ENCODE data around the gene MTRF1L.
"Not testable (repeated sequence)": the region's sequence is repeated elsewhere in the genome, so short reads cannot be mapped to it uniquely, and the experiment has no call there.

MTRF1L gene

GRCh38 chr6:152981989-152982903, 20.3 kb downstream of the MTRF1L start:
- Histone ChIP-seq H3K4me1 (ENCODE audit: control insufficient read depth, insufficient read depth, low read length) (peaks cover 30% of the 10 kb centered on the region), H3K4me2 (ENCODE audit: low read length) (peak overlapping the region; percentile 91), H3K36me3 (ENCODE audit: insufficient read depth, low read length) (peaks cover 6% of the 10 kb centered on the region), H3K4me3 (ENCODE audit: low read length) (peak overlapping the region; percentile 91), H3K27me3 (ENCODE audit: control insufficient read depth, insufficient read depth, low read length) (no peaks in the 10 kb centered on the region), H3K9me3 (replicated peaks; ENCODE audit: low read length) (no peaks in the 10 kb centered on the region), H3K9ac (ENCODE audit: low read depth, low read length) (peak overlapping the region; percentile 74)

DNA sequence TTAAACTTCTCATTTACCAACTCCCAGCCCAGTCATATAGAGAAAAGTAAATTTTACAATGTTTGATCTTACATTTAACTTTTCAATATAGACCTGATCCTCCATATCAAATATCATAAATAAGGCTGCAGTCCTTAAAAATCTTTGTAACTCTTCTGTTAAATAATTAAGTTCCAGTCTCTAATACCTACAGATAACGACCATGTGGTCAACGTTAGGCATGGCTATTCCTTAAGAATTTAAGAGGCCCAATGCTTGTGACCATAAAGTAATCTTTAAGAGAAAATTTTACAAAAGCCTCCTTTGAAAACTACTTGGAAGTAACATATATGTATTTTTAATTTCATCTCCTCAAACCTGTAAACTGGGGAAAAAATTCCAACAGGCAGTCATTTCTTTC, 21.3 kb downstream of the MTRF1L start:
- Histone ChIP-seq H3K4me2 (ENCODE audit: low read length) (peak overlapping the region; percentile 91), H3K4me1 (ENCODE audit: control insufficient read depth, insufficient read depth, low read length) (peaks cover 30% of the 10 kb centered on the region), H3K9ac (ENCODE audit: low read depth, low read length) (peak overlapping the region; percentile 74), H3K36me3 (ENCODE audit: insufficient read depth, low read length) (peaks cover 16% of the 10 kb centered on the region), H3K9me3 (replicated peaks; ENCODE audit: low read length) (no peaks in the 10 kb centered on the region), H3K27me3 (ENCODE audit: control insufficient read depth, insufficient read depth, low read length) (no peaks in the 10 kb centered on the region), H3K4me3 (ENCODE audit: low read length) (peak overlapping the region; percentile 91)

GRCh38 chr6:152980656-152981055, 21.9 kb downstream of the MTRF1L start:
- H3K4me3 ChIP-seq (ENCODE audit: low read length): peak overlapping the region; percentile 91

DNA sequence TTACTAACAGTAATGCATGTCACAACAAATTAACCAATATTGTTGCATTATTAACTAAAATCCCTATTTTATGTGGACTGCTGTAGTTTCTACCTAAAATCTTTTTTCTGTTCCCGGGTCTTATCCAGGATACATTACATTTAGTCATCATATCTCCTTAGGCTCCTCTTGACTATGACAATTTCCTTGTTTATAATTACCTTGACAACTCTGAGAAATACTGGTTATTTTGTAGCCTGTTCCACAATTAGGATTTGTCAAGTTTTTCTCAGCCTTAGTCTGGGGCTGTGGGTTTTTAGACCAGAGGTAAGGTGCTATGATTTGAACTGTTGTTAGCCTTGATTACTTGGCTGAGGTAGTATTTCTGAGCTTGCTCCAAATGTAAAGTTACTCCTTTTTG, 23.4 kb downstream of the MTRF1L start:
- peak overlapping the region; percentile 91 for H3K4me2 ChIP-seq (ENCODE audit: low read length)
- no peak overlapping the region for H3K9ac ChIP-seq (ENCODE audit: low read depth, low read length)
- H3K36me3 ChIP-seq (ENCODE audit: insufficient read depth, low read length): peaks cover 29% of the 10 kb centered on the region
- peak overlapping the region; percentile 33 for H3K4me3 ChIP-seq (ENCODE audit: low read length)
- no peaks in the 10 kb centered on the region for H3K27me3 ChIP-seq (ENCODE audit: control insufficient read depth, insufficient read depth, low read length)
- no peaks in the 10 kb centered on the region for H3K9me3 ChIP-seq (replicated peaks; ENCODE audit: low read length)
- peaks cover 21% of the 10 kb centered on the region for H3K4me1 ChIP-seq (ENCODE audit: control insufficient read depth, insufficient read depth, low read length)

More at GRCh38 chr6:152980656-152981055, 21.9 kb downstream of the MTRF1L start:
- Histone ChIP-seq H3K4me1 (ENCODE audit: control insufficient read depth, insufficient read depth, low read length) (peaks cover 30% of the 10 kb centered on the region), H3K9me3 (replicated peaks; ENCODE audit: low read length) (no peaks in the 10 kb centered on the region), H3K27me3 (ENCODE audit: control insufficient read depth, insufficient read depth, low read length) (no peaks in the 10 kb centered on the region), H3K9ac (ENCODE audit: low read depth, low read length) (peak overlapping the region; percentile 74), H3K4me2 (ENCODE audit: low read length) (peak overlapping the region; percentile 91), H3K36me3 (ENCODE audit: insufficient read depth, low read length) (peaks cover 17% of the 10 kb centered on the region)

DNA sequence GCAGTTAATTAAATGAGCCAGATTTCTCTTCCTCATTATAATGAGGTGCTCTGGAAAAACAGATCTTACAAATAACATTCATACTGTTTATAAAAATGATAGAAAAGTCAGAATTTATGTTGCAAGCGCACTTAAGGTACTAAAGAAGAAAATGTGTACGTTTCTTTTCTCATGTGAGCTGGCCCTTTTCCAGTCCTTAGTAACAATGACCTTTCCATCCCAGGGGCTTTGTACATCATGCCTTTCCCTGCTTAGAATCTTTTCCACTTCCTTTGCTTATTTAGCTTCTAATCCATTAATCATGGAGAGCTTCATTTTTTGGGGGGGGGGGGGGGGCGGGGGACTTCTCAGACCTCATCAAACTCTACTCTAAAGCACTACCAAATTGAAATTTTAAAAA, 24.5 kb downstream of the MTRF1L start:
- Histone ChIP-seq H3K4me2 (ENCODE audit: low read length) (no peak overlapping the region), H3K9me3 (replicated peaks; ENCODE audit: low read length) (no peaks in the 10 kb centered on the region), H3K4me1 (ENCODE audit: control insufficient read depth, insufficient read depth, low read length) (peaks cover 21% of the 10 kb centered on the region), H3K9ac (ENCODE audit: low read depth, low read length) (no peak overlapping the region), H3K27me3 (ENCODE audit: control insufficient read depth, insufficient read depth, low read length) (no peaks in the 10 kb centered on the region), H3K36me3 (ENCODE audit: insufficient read depth, low read length) (peaks cover 35% of the 10 kb centered on the region), H3K4me3 (ENCODE audit: low read length) (no peak overlapping the region)

DNA sequence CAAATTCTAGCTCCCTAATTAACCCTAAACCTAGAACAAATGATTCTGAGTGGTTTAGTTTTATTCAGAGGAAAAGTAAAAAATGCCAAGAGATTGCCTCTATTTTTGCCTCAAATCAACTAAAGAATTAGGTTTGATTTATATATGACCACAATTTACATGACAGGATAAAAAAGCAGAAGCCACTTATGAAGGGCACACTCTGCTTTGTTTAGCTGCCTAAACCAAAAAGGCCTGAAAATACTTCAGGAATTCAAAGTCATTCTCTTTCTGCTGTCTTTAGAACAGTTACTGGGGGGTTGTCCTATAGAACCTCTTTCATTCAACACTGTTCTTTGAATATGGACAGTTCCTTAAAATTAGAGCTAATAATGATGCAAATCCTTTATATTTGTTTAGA, 25.0 kb downstream of the MTRF1L start:
- Histone ChIP-seq H3K27me3 (ENCODE audit: control insufficient read depth, insufficient read depth, low read length) (no peaks in the 10 kb centered on the region), H3K36me3 (ENCODE audit: insufficient read depth, low read length) (peaks cover 38% of the 10 kb centered on the region), H3K4me1 (ENCODE audit: control insufficient read depth, insufficient read depth, low read length) (peaks cover 21% of the 10 kb centered on the region), H3K9me3 (replicated peaks; ENCODE audit: low read length) (no peaks in the 10 kb centered on the region), H3K9ac (ENCODE audit: low read depth, low read length) (no peak overlapping the region), H3K4me2 (ENCODE audit: low read length) (no peak overlapping the region), H3K4me3 (ENCODE audit: low read length) (no peak overlapping the region)

GRCh38 chr6:152976749-152977148, 25.8 kb downstream of the MTRF1L start:
- no peak overlapping the region for H3K4me2 ChIP-seq (ENCODE audit: low read length)
- H3K4me3 ChIP-seq (ENCODE audit: low read length): no peak overlapping the region
- no peak overlapping the region for H3K9ac ChIP-seq (ENCODE audit: low read depth, low read length)
- no peaks in the 10 kb centered on the region for H3K9me3 ChIP-seq (replicated peaks; ENCODE audit: low read length)
- H3K36me3 ChIP-seq (ENCODE audit: insufficient read depth, low read length): peaks cover 47% of the 10 kb centered on the region
- H3K4me1 ChIP-seq (ENCODE audit: control insufficient read depth, insufficient read depth, low read length): peaks cover 21% of the 10 kb centered on the region
- H3K27me3 ChIP-seq (ENCODE audit: control insufficient read depth, insufficient read depth, low read length): no peaks in the 10 kb centered on the region

GRCh38 chr6:152975204-152975915, 27.1 kb downstream of the MTRF1L start:
- no peak overlapping the region for H3K9ac ChIP-seq (ENCODE audit: low read depth, low read length)
- H3K27me3 ChIP-seq (ENCODE audit: control insufficient read depth, insufficient read depth, low read length): no peaks in the 10 kb centered on the region
- H3K4me3 ChIP-seq (ENCODE audit: low read length): no peak overlapping the region
- H3K36me3 ChIP-seq (ENCODE audit: insufficient read depth, low read length): peaks cover 60% of the 10 kb centered on the region
- H3K9me3 ChIP-seq (replicated peaks; ENCODE audit: low read length): no peaks in the 10 kb centered on the region
- H3K4me2 ChIP-seq (ENCODE audit: low read length): no peak overlapping the region
- H3K4me1 ChIP-seq (ENCODE audit: control insufficient read depth, insufficient read depth, low read length): peaks cover 19% of the 10 kb centered on the region

DNA sequence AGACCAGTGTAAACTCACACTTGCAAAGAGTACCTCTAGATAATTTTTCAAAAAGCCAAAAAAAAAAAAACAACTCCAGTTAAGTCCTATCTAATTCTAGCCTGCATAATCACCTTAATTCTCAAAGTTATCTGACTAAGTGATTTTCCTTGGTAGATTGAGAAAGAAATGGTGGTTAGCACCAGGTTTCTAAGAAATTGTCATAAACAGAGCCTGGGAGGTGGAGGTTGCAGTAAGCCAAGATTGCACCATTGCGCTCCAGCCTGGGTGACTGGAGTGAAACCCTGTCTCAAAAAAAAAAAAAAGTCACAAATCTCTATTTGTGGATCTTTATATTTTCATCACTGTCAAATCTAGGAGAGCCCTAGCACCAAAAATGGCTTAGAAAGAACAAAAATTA, 28.6 kb downstream of the MTRF1L start:
- no peak overlapping the region for H3K4me2 ChIP-seq (ENCODE audit: low read length)
- peaks cover 4% of the 10 kb centered on the region for H3K9me3 ChIP-seq (replicated peaks; ENCODE audit: low read length)
- no peak overlapping the region for H3K4me3 ChIP-seq (ENCODE audit: low read length)
- H3K36me3 ChIP-seq (ENCODE audit: insufficient read depth, low read length): peaks cover 70% of the 10 kb centered on the region
- H3K9ac ChIP-seq (ENCODE audit: low read depth, low read length): no peak overlapping the region
- peaks cover 10% of the 10 kb centered on the region for H3K4me1 ChIP-seq (ENCODE audit: control insufficient read depth, insufficient read depth, low read length)
- no peaks in the 10 kb centered on the region for H3K27me3 ChIP-seq (ENCODE audit: control insufficient read depth, insufficient read depth, low read length)

- peaks cover 4% of the 10 kb centered on the region for H3K9me3 ChIP-seq (replicated peaks; ENCODE audit: low read length)
- H3K27me3 ChIP-seq (ENCODE audit: control insufficient read depth, insufficient read depth, low read length): no peaks in the 10 kb centered on the region
- H3K36me3 ChIP-seq (ENCODE audit: insufficient read depth, low read length): peaks cover 48% of the 10 kb centered on the region
- no peak overlapping the region for H3K9ac ChIP-seq (ENCODE audit: low read depth, low read length)
- H3K4me3 ChIP-seq (ENCODE audit: low read length): no peak overlapping the region
- H3K4me2 ChIP-seq (ENCODE audit: low read length): no peak overlapping the region
- H3K4me1 ChIP-seq (ENCODE audit: control insufficient read depth, insufficient read depth, low read length): no peaks in the 10 kb centered on the region
Measured at GRCh38 chr6:152969688-152970418, 32.7 kb downstream of the MTRF1L start.

DNA sequence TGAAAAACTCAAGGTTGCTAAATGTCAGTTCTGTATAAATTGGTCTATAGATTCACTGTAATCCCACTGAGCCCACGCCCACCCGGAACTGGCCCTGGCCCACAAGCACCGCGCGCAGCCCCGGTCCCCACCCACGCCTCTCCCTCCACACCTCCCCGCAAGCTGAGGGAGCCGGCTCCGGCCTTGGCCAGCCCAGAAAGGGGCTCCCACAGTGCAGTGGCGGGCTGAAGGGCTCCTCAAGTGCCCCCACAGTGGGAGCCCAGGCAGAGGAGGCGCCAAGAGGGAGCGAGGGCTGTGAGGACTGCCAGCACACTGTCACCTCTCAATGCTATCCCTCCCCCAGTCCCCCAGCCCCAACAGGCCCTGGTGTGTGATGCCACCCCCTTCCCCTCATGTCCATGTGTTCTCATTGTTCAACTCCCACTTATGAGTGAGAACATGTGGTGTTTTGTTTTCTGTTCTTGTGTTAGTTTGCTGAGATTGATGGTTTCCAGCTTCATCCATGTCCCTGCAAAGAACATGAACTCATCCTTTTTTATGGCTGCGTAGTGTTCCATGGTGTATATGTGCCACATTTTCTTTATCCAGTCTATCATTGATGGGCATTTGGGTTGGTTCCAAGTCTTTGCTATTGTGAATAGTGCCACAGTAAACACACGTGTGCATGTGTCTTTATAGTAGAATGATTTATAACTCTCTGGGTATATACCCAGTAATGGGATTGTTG, 36.2 kb downstream of the MTRF1L start:
- H3K9me3 ChIP-seq (replicated peaks; ENCODE audit: low read length); H3K4me2 ChIP-seq (ENCODE audit: low read length); H3K4me3 ChIP-seq (ENCODE audit: low read length); H3K4me1 ChIP-seq (ENCODE audit: control insufficient read depth, insufficient read depth, low read length); H3K9ac ChIP-seq (ENCODE audit: low read depth, low read length); H3K27me3 ChIP-seq (ENCODE audit: control insufficient read depth, insufficient read depth, low read length): not testable (repeated sequence)
- peaks cover 20% of the 10 kb centered on the region for H3K36me3 ChIP-seq (ENCODE audit: insufficient read depth, low read length)

Measured in skeletal muscle satellite cell (primary cell).